CD14-positive monocyte (primary cell): ENCODE measurements around the gene NAPSA. TPM values are rescaled to one million over a fixed set of nuclear protein-coding genes. Genes with fewer than 3 reads are reported as not detected.

Source experiments
- DNase-seq, 3 donors: peaks; one replicate each; pipeline ENCODE4 v3.0.0-alpha.2; 2011 to 2022
- H2AFZ ChIP-seq: 2 replicates; pipeline ENCODE4 v1.6.0; 2012; ENCODE audit warnings: mild to moderate bottlenecking, low read depth, low read length, inconsistent platforms; ENCODE audit not compliant: insufficient read depth, poor library complexity, severe bottlenecking
- H3K27ac ChIP-seq, 2 donors: 1 replicate in 1 of 2; 2 replicates in 1 of 2; pipeline ENCODE4 v1.5.1; 2012 to 2013; ENCODE audit warnings: low read length in 2 of 2, control low read depth in 1 of 2, inconsistent platforms in 1 of 2, low read depth in 1 of 2, mild to moderate bottlenecking in 1 of 2
- H3K27me3 ChIP-seq, 2 donors: one replicate each; pipeline versions ENCODE4 v1.6.0 to v1.6.1; 2011 to 2013; ENCODE audit warnings: low read length in 2 of 2; ENCODE audit not compliant: control insufficient read depth in 2 of 2, insufficient read depth in 2 of 2
- H3K36me3 ChIP-seq, 2 donors: replicated peaks in 1 of 2; 1 replicate in 1 of 2; 2 replicates in 1 of 2; pipeline versions ENCODE4 v1.5.1 to v1.6.1; 2012 to 2013; ENCODE audit warnings: low read length in 2 of 2, control low read depth in 1 of 2, inconsistent platforms in 1 of 2, mild to moderate bottlenecking in 1 of 2; ENCODE audit not compliant: insufficient read depth in 2 of 2, control insufficient read depth in 1 of 2
- H3K4me1 ChIP-seq, 2 donors: 1 replicate in 1 of 2; 2 replicates in 1 of 2; pipeline versions ENCODE4 v1.5.1 to v1.6.1; 2012 to 2013; ENCODE audit warnings: low read length in 2 of 2, control low read depth in 1 of 2, inconsistent platforms in 1 of 2, mild to moderate bottlenecking in 1 of 2, moderate library complexity in 1 of 2; ENCODE audit not compliant: insufficient read depth in 2 of 2, control insufficient read depth in 1 of 2
- H3K4me2 ChIP-seq: replicated peaks from 2 replicates; pipeline ENCODE3; 2012; ENCODE audit warnings: low read length, moderate library complexity, mild to moderate bottlenecking; ENCODE audit not compliant: poor library complexity, severe bottlenecking; ENCODE audit errors: extremely low read depth
- H3K4me3 ChIP-seq, 3 experiments: fragments of 200-600 bp in 1 of 3; sonication (generic) in 1 of 3; replicated peaks in 1 of 3; 1 replicate in 2 of 3; 2 replicates in 1 of 3; pipeline ENCODE4 v1.5.1; 2011 to 2013; ENCODE audit warnings: low read length in 3 of 3, mild to moderate bottlenecking in 3 of 3, control low read depth in 2 of 3, low read depth in 2 of 3, inconsistent platforms in 1 of 3, moderate library complexity in 1 of 3
- H3K79me2 ChIP-seq: 2 replicates; pipeline ENCODE4 v1.6.0; 2012; ENCODE audit warnings: mild to moderate bottlenecking, control low read depth, inconsistent platforms, low read length, moderate library complexity; ENCODE audit not compliant: insufficient read depth
- H3K9ac ChIP-seq: 2 replicates; pipeline ENCODE4 v1.6.0; 2017; ENCODE audit warnings: low read length, mild to moderate bottlenecking; ENCODE audit not compliant: insufficient read depth, poor library complexity, severe bottlenecking
- H3K9me3 ChIP-seq, 2 donors: replicated peaks in 1 of 2; 1 replicate in 1 of 2; 2 replicates in 1 of 2; pipeline versions ENCODE4 v1.5.1 to v1.6.1; 2012 to 2013; ENCODE audit warnings: low read length in 2 of 2, control low read depth in 1 of 2; ENCODE audit not compliant: control insufficient read depth in 1 of 2, insufficient read depth in 1 of 2
- H4K20me1 ChIP-seq: 2 replicates; pipeline ENCODE4 v1.6.0; 2012; ENCODE audit warnings: mild to moderate bottlenecking, low read length, control low read depth, moderate library complexity; ENCODE audit not compliant: insufficient read depth
- H3K27ac Mint-ChIP-seq, 7 donors: one replicate each; pipeline ENCODE4 v1.8.0; 2020; ENCODE audit warnings: mild to moderate bottlenecking in 7 of 7, mixed read lengths in 7 of 7, moderate library complexity in 6 of 7, inconsistent platforms in 2 of 7
- H3K27me3 Mint-ChIP-seq, 3 donors: one replicate each; pipeline ENCODE4 v1.8.0; 2021 to 2022; ENCODE audit warnings: low read depth in 3 of 3, mild to moderate bottlenecking in 3 of 3, mixed read lengths in 3 of 3, moderate library complexity in 3 of 3, inconsistent platforms in 1 of 3
- H3K36me3 Mint-ChIP-seq, 2 donors: one replicate each; pipeline ENCODE4 v1.8.0; 2020; ENCODE audit warnings: mixed read lengths in 2 of 2, inconsistent platforms in 1 of 2, mild to moderate bottlenecking in 1 of 2
- H3K4me1 Mint-ChIP-seq: one replicate; pipeline ENCODE4 v1.8.0; 2020; ENCODE audit warnings: mild to moderate bottlenecking, mixed read lengths
- H3K4me3 Mint-ChIP-seq, 2 donors: one replicate each; pipeline ENCODE4 v1.8.0; 2020; ENCODE audit warnings: mild to moderate bottlenecking in 2 of 2, mixed read lengths in 2 of 2, moderate library complexity in 1 of 2
- H3K9me3 Mint-ChIP-seq, 7 donors: one replicate each; pipeline ENCODE4 v1.8.0; 2020 to 2022; ENCODE audit warnings: mixed read lengths in 7 of 7, mild to moderate bottlenecking in 6 of 7, moderate library complexity in 6 of 7, inconsistent platforms in 2 of 7
- WGBS: methylation state at CpG from one replicate; pipeline ENCODE4 v1.1.5; 2013; ENCODE audit warnings: missing lambda C conversion rate; ENCODE audit not compliant: insufficient coverage; 5-methylcytosine and 5-hydroxymethylcytosine counted together
- intact Hi-C, 2 donors: fragments of 100-400 bp; cut with micrococcal nuclease; formaldehyde crosslinking; loops; one replicate each; pipeline versions ENCODE4 v1.15.0 to v1.15.1; 2023
- polyA plus RNA-seq, 3 donors: library from polyadenylated mRNA; depleted of rRNA in 1 of 3; unstranded in 2 of 3; stranded (reverse) in 1 of 3; fragments of 300-500 nt in 2 of 3; fragments of >200 nt in 1 of 3; fragmentation: Illumina TruSeq in 2 of 3; gene quantifications; 1 replicate in 2 of 3; 2 replicates in 1 of 3; pipeline ENCODE4 v1.2.3, GENCODE V29; 2012 to 2021
- TF ChIP-seq, protein P1 (sequence below): fragments of 200-600 bp; IDR thresholded peaks from one replicate; pipeline ENCODE4 v1.8.0; 2022; ENCODE audit warnings: antibody characterized with exemption, mild to moderate bottlenecking

The NAPSA gene
- polyA plus RNA-seq, 3 donors = 0.27 to 1.3 (median 0.52) TPM

DNA sequence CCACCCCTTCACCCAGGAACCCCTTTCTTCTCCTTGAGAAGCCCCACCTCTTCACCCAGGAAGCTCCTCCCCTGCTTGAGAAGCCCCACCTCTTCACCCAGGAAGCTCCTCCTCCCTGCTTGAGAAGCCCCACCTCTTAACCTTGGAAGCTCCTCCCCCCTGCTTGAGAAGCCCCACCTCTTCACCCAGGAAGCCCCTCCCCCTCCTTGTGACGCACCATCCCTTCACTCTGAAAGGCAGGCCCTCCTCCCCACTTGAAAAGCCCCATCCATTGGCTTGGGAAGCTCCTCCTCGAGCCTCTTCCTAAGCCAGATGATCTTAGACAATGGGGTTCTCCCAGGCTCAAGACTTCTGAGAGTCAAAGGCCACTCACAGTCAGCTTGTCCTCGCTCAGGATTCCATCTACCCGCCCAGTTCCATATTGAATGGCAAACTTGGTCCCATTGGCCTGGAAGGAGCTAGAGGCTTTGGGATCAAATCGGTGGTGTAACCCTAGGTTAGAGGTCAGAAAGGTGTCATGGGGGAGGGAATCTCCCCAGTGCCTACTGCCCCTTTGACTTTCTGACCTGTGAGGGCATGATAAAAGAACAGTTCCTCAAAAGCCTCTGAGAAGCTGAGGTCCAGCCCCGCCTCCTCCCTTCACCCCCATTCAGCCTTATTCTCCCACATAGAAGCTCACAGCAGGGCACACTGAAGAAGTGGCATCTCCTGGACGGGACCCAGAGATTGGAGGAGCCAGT is 4.0 kb downstream of the NAPSA start:
- Mint-ChIP-seq H3K27ac (peak overlapping the region in 4 of 7 donors; percentile 39 to 68 (median 61)), H3K4me3 (peak overlapping the region in 1 of 2 donors; percentile 3), H3K36me3 (peaks cover 0 to 2% of the 10 kb centered on the region in 2 donors), H3K27me3 (peaks cover 4 to 17% (median 8%) of the 10 kb centered on the region in 3 donors), H3K9me3 (peaks cover 0 to 8% (median 4%) of the 10 kb centered on the region in 7 donors), H3K4me1 (peaks cover 42% of the 10 kb centered on the region)
- Histone ChIP-seq H2AFZ (no peak overlapping the region), H3K4me2 (no peak overlapping the region), H3K79me2 (no peaks in the 10 kb centered on the region), H3K27ac (peak overlapping the region in 1 of 2 donors; percentile 1), H3K4me1 (peaks cover 24 to 35% of the 10 kb centered on the region in 2 donors), H3K36me3 (no peaks in the 10 kb centered on the region), H3K9me3 (no peaks in the 10 kb centered on the region), H3K9ac (no peak overlapping the region), H3K4me3 (no peak overlapping the region), H4K20me1 (no peaks in the 10 kb centered on the region), H3K27me3 (no peaks in the 10 kb centered on the region)
- peak in 1 of 3 donors; percentile 41 for DNase-seq
- 88% methylated on average over 5 of the region's 7 CpGs for WGBS
- TF ChIP-seq, protein P1, sequence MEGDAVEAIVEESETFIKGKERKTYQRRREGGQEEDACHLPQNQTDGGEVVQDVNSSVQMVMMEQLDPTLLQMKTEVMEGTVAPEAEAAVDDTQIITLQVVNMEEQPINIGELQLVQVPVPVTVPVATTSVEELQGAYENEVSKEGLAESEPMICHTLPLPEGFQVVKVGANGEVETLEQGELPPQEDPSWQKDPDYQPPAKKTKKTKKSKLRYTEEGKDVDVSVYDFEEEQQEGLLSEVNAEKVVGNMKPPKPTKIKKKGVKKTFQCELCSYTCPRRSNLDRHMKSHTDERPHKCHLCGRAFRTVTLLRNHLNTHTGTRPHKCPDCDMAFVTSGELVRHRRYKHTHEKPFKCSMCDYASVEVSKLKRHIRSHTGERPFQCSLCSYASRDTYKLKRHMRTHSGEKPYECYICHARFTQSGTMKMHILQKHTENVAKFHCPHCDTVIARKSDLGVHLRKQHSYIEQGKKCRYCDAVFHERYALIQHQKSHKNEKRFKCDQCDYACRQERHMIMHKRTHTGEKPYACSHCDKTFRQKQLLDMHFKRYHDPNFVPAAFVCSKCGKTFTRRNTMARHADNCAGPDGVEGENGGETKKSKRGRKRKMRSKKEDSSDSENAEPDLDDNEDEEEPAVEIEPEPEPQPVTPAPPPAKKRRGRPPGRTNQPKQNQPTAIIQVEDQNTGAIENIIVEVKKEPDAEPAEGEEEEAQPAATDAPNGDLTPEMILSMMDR = no peak
- intact Hi-C loops = no loop called here

DNA sequence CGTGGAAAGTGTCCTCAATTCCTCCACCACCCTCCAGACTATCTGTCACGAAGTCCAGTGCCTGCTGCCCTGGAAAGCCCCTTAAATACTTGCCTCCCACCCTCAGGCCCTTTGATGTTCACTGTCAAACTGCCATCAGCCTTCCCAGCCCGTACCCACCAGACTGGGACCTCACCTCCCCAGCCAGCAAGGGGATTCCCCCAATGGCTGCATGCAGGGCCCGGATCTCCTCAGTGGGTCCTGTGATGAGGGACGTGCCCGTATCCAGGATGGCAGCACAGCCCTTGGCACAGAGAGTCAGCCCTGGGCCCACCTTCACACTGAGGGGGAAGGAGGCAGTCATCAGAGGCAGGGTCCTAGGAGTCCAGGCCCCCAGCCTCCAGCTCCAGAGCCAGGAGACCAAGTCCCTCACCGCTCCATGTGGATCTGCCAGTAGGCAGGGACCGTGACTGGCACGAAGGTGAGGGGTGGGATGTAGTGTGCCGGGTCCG is 6.1 kb downstream of the NAPSA start:
- Mint-ChIP-seq H3K27me3 (peaks cover 3 to 20% (median 13%) of the 10 kb centered on the region in 3 donors), H3K4me1 (peaks cover 37% of the 10 kb centered on the region), H3K4me3 (peak overlapping the region; percentile 4 to 86), H3K27ac (peak overlapping the region in 5 of 7 donors; percentile 1 to 98 (median 92)), H3K36me3 (peaks cover 0 to 2% of the 10 kb centered on the region in 2 donors), H3K9me3 (peaks cover 0 to 10% (median 4%) of the 10 kb centered on the region in 7 donors)
- Histone ChIP-seq H2AFZ (no peak overlapping the region), H3K27ac (no peak overlapping the region), H3K9me3 (no peaks in the 10 kb centered on the region), H3K4me1 (peaks cover 24 to 35% of the 10 kb centered on the region in 2 donors), H3K36me3 (no peaks in the 10 kb centered on the region), H3K4me3 (no peak overlapping the region), H3K9ac (no peak overlapping the region), H3K4me2 (no peak overlapping the region), H3K27me3 (no peaks in the 10 kb centered on the region), H4K20me1 (no peaks in the 10 kb centered on the region), H3K79me2 (no peaks in the 10 kb centered on the region)
- DNase-seq = no peak
- TF ChIP-seq, protein P1 = no peak
- 90% methylated on average over 6 of the region's 11 CpGs for WGBS
- intact Hi-C loops = loop anchor here in 1 of 2 donors (5.0 kb wide), 2 partner anchors 198 to 423 kb away; no protein-coding TSS in a partner anchor
